HCT116 (cell line): ENCODE results near the gene FHIT. TPM values are rescaled to one million over a fixed set of nuclear protein-coding genes. Genes with fewer than 3 reads are reported as not detected.

Experiments
- ATAC-seq: fragments of 200-7000 bp; cut with Tn5 transposase; 2 replicates; pipeline ENCODE4 v1.9.1; 2020; ENCODE audit warnings: mild to moderate bottlenecking, moderate library complexity
- BruUV-seq: library from RNA; stranded (reverse); fragments of 400-500 nt; replicated peaks from 2 replicates; lab custom pipeline; 2021; lab: Mats Ljungman, UMichigan
- CTCF ChIA-PET: fragments of 300-600 bp; sonication (Branson Sonifier 250); formaldehyde crosslinking; loops from one replicate; lab custom pipeline; 2021; ENCODE audit warnings: antibody characterized with exemption; lab: Charles Lee
- POLR2A ChIA-PET: fragments of 300-600, 350-600 bp; sonication (Branson Sonifier 250); formaldehyde crosslinking; loops from one replicate; lab custom pipeline; 2021; ENCODE audit warnings: antibody characterized with exemption; lab: Charles Lee
- RAD21 ChIA-PET, 2 experiments: fragments of 300-600 bp; sonication (Branson Sonifier 250); formaldehyde crosslinking; loops; one replicate each; lab custom pipeline; 2023; ENCODE audit warnings: low total read pairs in 2 of 2; ENCODE audit not compliant: uncharacterized antibody in 2 of 2, unreplicated experiment in 2 of 2, low non-redundant PET in 1 of 2; lab: Charles Lee
- DNase-seq: peaks from one replicate; pipeline ENCODE4 v3.0.0-alpha.2; 2010; ENCODE audit warnings: low read depth, low spot score
- H2AFZ ChIP-seq: fragments of 200-600 bp; shearing (Covaris generic), sonication (generic); 2 replicates; pipeline ENCODE4 v1.6.1; 2017; ENCODE audit warnings: low read depth, mixed run types, mixed read lengths, antibody characterized with exemption, low read length; ENCODE audit not compliant: poor library complexity, severe bottlenecking
- H3K27ac ChIP-seq: 2 replicates; pipeline ENCODE4 v1.5.1; 2012; ENCODE audit warnings: low read depth, low read length
- H3K27me3 ChIP-seq: fragments of 200-600 bp; sonication (generic); 2 replicates; pipeline ENCODE4 v1.6.1; 2016; ENCODE audit warnings: mixed run types, low read length, mixed read lengths; ENCODE audit not compliant: insufficient read depth
- H3K36me3 ChIP-seq, 2 experiments: fragments of 200-500 bp in 1 of 2; fragments of 200-600 bp in 1 of 2; sonication (Bioruptor generic) in 1 of 2; sonication (generic) in 1 of 2; 2 replicates each; pipeline versions ENCODE4 v1.5.1 to v1.6.1; 2014 to 2016; ENCODE audit warnings: low read length in 2 of 2, inconsistent platforms in 1 of 2, mixed read lengths in 1 of 2, mixed run types in 1 of 2; ENCODE audit not compliant: insufficient read depth in 2 of 2, control insufficient read depth in 1 of 2
- H3K4me1 ChIP-seq, 2 experiments: fragments of 200-600 bp in 1 of 2; sonication (generic) in 1 of 2; 2 replicates each; pipeline versions ENCODE4 v1.5.1 to v1.6.1; 2012 to 2017; ENCODE audit warnings: low read length in 2 of 2, inconsistent platforms in 1 of 2, mild to moderate bottlenecking in 1 of 2, mixed read lengths in 1 of 2, mixed run types in 1 of 2, moderate library complexity in 1 of 2; ENCODE audit not compliant: insufficient read depth in 2 of 2, control insufficient read depth in 1 of 2
- H3K4me2 ChIP-seq: fragments of 200-600 bp; sonication (generic); 2 replicates; pipeline ENCODE4 v1.6.1; 2017; ENCODE audit warnings: mixed run types, low read length, mixed read lengths
- H3K4me3 ChIP-seq, 2 experiments: fragments of 200-600 bp in 1 of 2; sonication (generic) in 1 of 2; replicated peaks in 1 of 2; 2 replicates each; pipeline ENCODE4 v1.5.1; 2011 to 2016; ENCODE audit warnings: low read length in 2 of 2, control low read depth in 1 of 2, low read depth in 1 of 2, mild to moderate bottlenecking in 1 of 2, mixed read lengths in 1 of 2, mixed run types in 1 of 2
- H3K79me2 ChIP-seq: fragments of 200-600 bp; sonication (generic); 2 replicates; pipeline ENCODE4 v1.6.1; 2017; ENCODE audit warnings: mild to moderate bottlenecking, mixed run types, low read length, moderate library complexity, mixed read lengths; ENCODE audit not compliant: insufficient read depth
- H3K9ac ChIP-seq: fragments of 200-600 bp; sonication (generic); 2 replicates; pipeline ENCODE4 v1.6.1; 2016; ENCODE audit warnings: low read length, mixed read lengths
- H3K9me2 ChIP-seq: fragments of 200-600 bp; sonication (generic), shearing (Covaris generic); 2 replicates; pipeline ENCODE4 v1.6.1; 2017; ENCODE audit warnings: mixed run types, mild to moderate bottlenecking, moderate library complexity; ENCODE audit not compliant: insufficient read depth
- H3K9me3 ChIP-seq, 2 experiments: fragments of 200-500 bp in 1 of 2; fragments of 200-600 bp in 1 of 2; sonication (Bioruptor generic) in 1 of 2; sonication (generic) in 1 of 2; 2 replicates each; pipeline ENCODE4 v1.6.1; 2014 to 2017; ENCODE audit warnings: low read length in 2 of 2, mixed read lengths in 2 of 2, inconsistent platforms in 1 of 2, low read depth in 1 of 2, mild to moderate bottlenecking in 1 of 2, mixed run types in 1 of 2, moderate library complexity in 1 of 2; ENCODE audit not compliant: control insufficient read depth in 1 of 2, insufficient read depth in 1 of 2
- H4K20me1 ChIP-seq: fragments of 200-600 bp; sonication (generic), shearing (Covaris generic); 2 replicates; pipeline ENCODE4 v1.6.1; 2017; ENCODE audit warnings: mixed run types, mild to moderate bottlenecking, moderate library complexity; ENCODE audit not compliant: insufficient read depth
- CBX3 ChIP-seq: IDR thresholded peaks from 2 replicates; pipeline ENCODE4 v1.6.1; 2012; ENCODE audit warnings: low read depth
- CEBPB ChIP-seq: IDR thresholded peaks from 2 replicates; pipeline ENCODE4 v1.6.1; 2012; ENCODE audit warnings: low read depth
- EGR1 ChIP-seq: IDR thresholded peaks from 2 replicates; pipeline ENCODE4 v1.6.1; 2012; ENCODE audit warnings: low read depth
- ELF1 ChIP-seq: IDR thresholded peaks from 2 replicates; pipeline ENCODE4 v1.6.1; 2012; ENCODE audit warnings: low read depth, borderline replicate concordance
- EZH2 ChIP-seq: fragments of 200-600 bp; sonication (generic); IDR thresholded peaks from 2 replicates; pipeline ENCODE4 v1.6.1; 2017; ENCODE audit warnings: antibody characterized with exemption, mixed run types
- EZH2phosphoT487 ChIP-seq: fragments of 200-600 bp; IDR thresholded peaks from 2 replicates; pipeline ENCODE4 v1.6.1; 2018; ENCODE audit warnings: antibody characterized with exemption, borderline replicate concordance
- JUND ChIP-seq: IDR thresholded peaks from 2 replicates; pipeline ENCODE4 v1.6.1; 2012
- POLR2AphosphoS5 ChIP-seq: IDR thresholded peaks from 2 replicates; pipeline ENCODE4 v1.6.1; 2011; ENCODE audit warnings: mild to moderate bottlenecking, low read depth, low read length, moderate library complexity
- REST ChIP-seq: IDR thresholded peaks from 2 replicates; pipeline ENCODE4 v1.6.1; 2012; ENCODE audit warnings: low read depth
- SP1 ChIP-seq: IDR thresholded peaks from 2 replicates; pipeline ENCODE4 v1.6.1; 2012; ENCODE audit warnings: low read depth
- TCF7L2 ChIP-seq: IDR thresholded peaks from 2 replicates; pipeline ENCODE4 v1.7.0; 2011; ENCODE audit warnings: borderline replicate concordance, inconsistent platforms; ENCODE audit not compliant: insufficient read depth, insufficient read length; ENCODE audit errors: extremely low read depth
- YY1 ChIP-seq: IDR thresholded peaks from 2 replicates; pipeline ENCODE4 v1.6.1; 2011; ENCODE audit warnings: low read length, low read depth, moderate library complexity, mild to moderate bottlenecking; ENCODE audit not compliant: insufficient replicate concordance; ENCODE audit errors: extremely low read depth
- intact Hi-C: fragments of 100-400 bp; cut with micrococcal nuclease; formaldehyde crosslinking; loops from 2 replicates; pipeline ENCODE4 v1.10.0; 2022
- total RNA-seq: library from RNA; stranded (reverse); gene quantifications from one replicate; pipeline ENCODE4 v1.2.1, GENCODE V29; 2021; ENCODE audit not compliant: unreplicated experiment
- TF ChIP-seq, protein P1 (sequence below): IDR thresholded peaks from 2 replicates; pipeline ENCODE4 v1.6.1; 2012
- TF ChIP-seq, protein P2 (sequence below), 3 experiments: fragments of 200-600 bp in 1 of 3; sonication (generic) in 1 of 3; IDR thresholded peaks in 2 of 3; conservative IDR thresholded peaks in 1 of 3; 2 replicates each; pipeline ENCODE4 v1.5.1; 2012 to 2017; ENCODE audit warnings: low read depth in 2 of 3, low read length in 2 of 3, antibody characterized with exemption in 1 of 3, borderline replicate concordance in 1 of 3, control low read depth in 1 of 3, mild to moderate bottlenecking in 1 of 3, mixed read lengths in 1 of 3, mixed run types in 1 of 3, moderate library complexity in 1 of 3; ENCODE audit not compliant: insufficient read depth in 1 of 3

The FHIT gene
- total RNA-seq, 1 experiment from 2014 or later = 20.1 TPM

- no peak overlapping the region for H3K4me2 ChIP-seq
- H3K36me3 ChIP-seq = no peaks in the 10 kb centered on the region
- H3K4me3 ChIP-seq = no peak overlapping the region
- no TSS peak for BruUV-seq
- POLR2A ChIA-PET = no interaction called here
- CTCF ChIA-PET = no interaction called here
- H2AFZ ChIP-seq = no peak overlapping the region
- H3K27me3 ChIP-seq = no peaks in the 10 kb centered on the region
- intact Hi-C loops = no loop called here
- H3K27ac ChIP-seq = no peak overlapping the region
- no peak for TF ChIP-seq TCF7L2
- no peak for TF ChIP-seq SP1
- TF ChIP-seq, protein P1, sequence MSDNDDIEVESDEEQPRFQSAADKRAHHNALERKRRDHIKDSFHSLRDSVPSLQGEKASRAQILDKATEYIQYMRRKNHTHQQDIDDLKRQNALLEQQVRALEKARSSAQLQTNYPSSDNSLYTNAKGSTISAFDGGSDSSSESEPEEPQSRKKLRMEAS = no peak
- TF ChIP-seq EZH2phosphoT487 = no peak
- no peak for TF ChIP-seq REST
- no peak for TF ChIP-seq ELF1
- TF ChIP-seq POLR2AphosphoS5 = no peak
- no peak for TF ChIP-seq CEBPB
- TF ChIP-seq JUND = no peak
- TF ChIP-seq CBX3 = no peak
- no peak for TF ChIP-seq YY1
- TF ChIP-seq EZH2 = no peak
- TF ChIP-seq, protein P2, sequence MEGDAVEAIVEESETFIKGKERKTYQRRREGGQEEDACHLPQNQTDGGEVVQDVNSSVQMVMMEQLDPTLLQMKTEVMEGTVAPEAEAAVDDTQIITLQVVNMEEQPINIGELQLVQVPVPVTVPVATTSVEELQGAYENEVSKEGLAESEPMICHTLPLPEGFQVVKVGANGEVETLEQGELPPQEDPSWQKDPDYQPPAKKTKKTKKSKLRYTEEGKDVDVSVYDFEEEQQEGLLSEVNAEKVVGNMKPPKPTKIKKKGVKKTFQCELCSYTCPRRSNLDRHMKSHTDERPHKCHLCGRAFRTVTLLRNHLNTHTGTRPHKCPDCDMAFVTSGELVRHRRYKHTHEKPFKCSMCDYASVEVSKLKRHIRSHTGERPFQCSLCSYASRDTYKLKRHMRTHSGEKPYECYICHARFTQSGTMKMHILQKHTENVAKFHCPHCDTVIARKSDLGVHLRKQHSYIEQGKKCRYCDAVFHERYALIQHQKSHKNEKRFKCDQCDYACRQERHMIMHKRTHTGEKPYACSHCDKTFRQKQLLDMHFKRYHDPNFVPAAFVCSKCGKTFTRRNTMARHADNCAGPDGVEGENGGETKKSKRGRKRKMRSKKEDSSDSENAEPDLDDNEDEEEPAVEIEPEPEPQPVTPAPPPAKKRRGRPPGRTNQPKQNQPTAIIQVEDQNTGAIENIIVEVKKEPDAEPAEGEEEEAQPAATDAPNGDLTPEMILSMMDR (IDR thresholded peaks at IDR 0.05 in 2 of 3, conservative IDR thresholded peaks at IDR 0.05 in 1 of 3; ENCODE audit: borderline replicate concordance in 1 of 3, insufficient read depth in 1 of 3, low read depth in 2 of 3, low read length in 2 of 3) = no peak
- no peak for TF ChIP-seq EGR1
- TF ChIP-seq, all 23 proteins: peak for 0
- Histone ChIP-seq H3K79me2 (no peaks in the 10 kb centered on the region), H3K9me2 (no peaks in the 10 kb centered on the region), H3K4me1 (no peaks in the 10 kb centered on the region), H4K20me1 (no peaks in the 10 kb centered on the region), H3K9ac (no peak overlapping the region), H3K9me3 (no peaks in the 10 kb centered on the region)
- DNase-seq (no peak), ATAC-seq (no peak)
- RAD21 ChIA-PET = no interaction called here
These were observed 1471.0 kb downstream of the FHIT start for GRCh38 chr3:59780209-59780608.
